GM23248 (cell line): ENCODE data around the gene MCM9.

Experiments
- EZH2 ChIP-seq: fragments of 200-600 bp; sonication (generic); IDR thresholded peaks from 2 replicates; pipeline ENCODE4 v1.6.1; 2018; ENCODE audit warnings: antibody characterized with exemption, mild to moderate bottlenecking; ENCODE audit not compliant: insufficient read depth, poor library complexity, severe bottlenecking
- EZH2phosphoT487 ChIP-seq: fragments of 200-600 bp; sonication (generic); IDR thresholded peaks from 2 replicates; pipeline ENCODE4 v1.6.1; 2018; ENCODE audit warnings: antibody characterized with exemption, moderate library complexity, mild to moderate bottlenecking, low read depth; ENCODE audit not compliant: insufficient read depth

GRCh38 chr6:118921084-118921483 is 13.9 kb downstream of the MCM9 start:
- TF ChIP-seq EZH2phosphoT487 (no peak), EZH2 (no peak)
